SKM-1 treated with dmso at 0.1 percent for 144 hours (cell line): ENCODE measurements around the gene SLCO3A1.

ENCODE experiments used
- DNase-seq: peaks from one replicate; lab custom pipeline; 2025; ENCODE audit not compliant: unreplicated experiment; lab: John Stamatoyannopoulos, UW

SLCO3A1 gene

DNA sequence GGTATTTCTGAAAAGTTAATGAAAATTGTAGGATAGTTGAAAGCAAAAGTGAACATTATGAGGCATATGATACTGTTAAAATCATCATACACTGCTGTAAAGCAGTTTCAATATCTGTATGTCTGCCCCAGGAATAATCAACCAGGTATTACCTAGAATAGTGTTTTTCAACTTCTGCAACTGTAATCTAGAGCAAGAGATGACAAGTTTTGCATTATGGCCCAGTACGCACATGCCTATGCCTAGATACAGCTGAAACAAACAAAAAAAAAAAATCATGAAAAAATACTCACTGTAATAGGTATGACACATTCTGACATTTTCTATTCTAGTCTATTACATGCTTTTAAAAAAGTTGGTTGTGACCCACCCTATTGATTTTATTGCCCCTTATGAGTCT is 299.5 kb downstream of the SLCO3A1 start:
- DNase-seq: no peak

DNA sequence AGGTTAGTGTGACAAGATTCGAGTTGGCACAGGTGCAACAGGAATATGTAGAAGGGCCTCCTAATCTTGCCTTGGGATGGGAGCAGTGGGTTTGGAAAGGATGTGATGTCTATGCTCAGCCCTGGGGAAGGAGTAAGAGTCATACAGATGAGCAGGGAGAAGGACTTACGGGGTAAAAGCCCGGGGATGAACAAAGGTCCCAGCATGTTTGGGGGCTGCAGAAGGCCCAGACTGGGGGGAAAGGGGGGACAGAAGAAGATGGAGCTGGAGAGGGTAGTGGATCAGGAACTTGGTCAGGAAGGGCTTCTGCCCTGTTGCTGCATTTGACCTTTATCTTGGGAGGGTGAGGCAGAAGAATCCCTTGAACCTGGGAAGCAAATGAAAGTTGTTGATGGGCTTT is 300.1 kb downstream of the SLCO3A1 start:
- DNase-seq: no peak

DNA sequence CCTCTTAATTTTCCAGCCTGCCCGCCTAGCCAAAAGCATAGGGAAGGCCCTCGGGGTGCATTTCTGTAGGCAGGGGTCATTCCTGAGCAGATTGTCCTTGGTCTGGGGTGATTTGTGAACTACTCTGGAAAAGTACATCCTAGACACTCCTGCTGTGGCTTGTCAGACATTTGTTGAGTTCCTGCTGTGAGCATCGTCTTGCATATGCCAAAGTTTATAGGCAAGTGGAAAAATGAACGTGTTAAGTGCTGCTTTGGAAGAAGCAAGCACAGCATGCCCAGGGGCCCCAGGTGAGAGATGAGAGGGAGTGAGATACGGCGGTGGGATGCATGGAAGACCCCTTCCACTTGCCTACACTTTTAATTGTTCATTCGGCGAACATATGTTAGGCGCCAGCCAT is 302.4 kb downstream of the SLCO3A1 start:
- no peak for DNase-seq

DNA sequence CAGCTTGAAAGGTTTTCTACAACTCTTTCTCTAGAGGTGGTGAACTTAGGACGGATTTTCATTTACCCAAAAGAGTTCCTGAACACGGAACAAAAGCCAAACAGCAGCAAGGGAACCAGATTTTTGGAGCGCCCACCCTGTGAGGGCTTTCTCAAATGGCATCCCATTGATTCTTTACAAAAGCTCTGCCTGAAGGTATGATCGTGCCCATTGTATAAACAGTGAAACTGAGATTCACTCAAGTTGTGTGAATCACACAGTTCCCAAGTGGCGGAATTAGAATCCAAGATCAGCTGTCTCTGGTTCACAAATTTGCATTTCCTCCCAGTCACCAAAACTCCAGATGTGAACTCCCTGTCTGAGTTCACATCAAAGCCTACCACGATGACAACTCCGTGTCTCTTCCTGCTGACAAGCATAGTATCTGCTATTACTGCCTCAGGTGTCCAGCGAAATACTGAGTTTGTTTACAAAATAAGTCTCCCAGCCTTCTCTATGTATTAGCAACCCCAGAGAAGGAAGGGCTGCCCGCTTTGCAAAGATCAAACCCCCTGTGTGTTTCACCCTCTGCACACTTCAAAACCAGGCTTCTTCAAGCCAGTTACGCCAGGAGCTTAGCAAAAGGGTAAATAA is 304.3 kb downstream of the SLCO3A1 start:
- DNase-seq: no peak

DNA sequence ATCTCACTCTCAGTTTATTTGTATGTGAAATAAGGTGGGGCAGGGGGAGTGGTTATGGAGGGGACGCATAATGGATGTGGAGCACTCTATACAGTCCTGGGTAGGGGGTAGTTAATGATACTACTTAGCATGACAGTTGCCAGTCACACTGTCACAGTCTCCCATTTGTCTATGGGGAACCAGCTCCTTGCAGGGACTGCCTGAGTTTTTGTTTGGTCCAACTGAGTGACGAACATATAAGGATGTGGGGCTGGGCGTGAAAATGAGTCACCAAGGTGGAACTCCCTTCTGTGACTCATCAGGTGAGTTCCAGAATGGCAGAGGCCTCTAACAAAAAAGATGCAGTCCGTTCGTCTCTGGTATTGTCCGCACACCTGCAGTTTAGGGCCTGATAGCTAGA is 304.9 kb downstream of the SLCO3A1 start:
- no peak for DNase-seq

DNA sequence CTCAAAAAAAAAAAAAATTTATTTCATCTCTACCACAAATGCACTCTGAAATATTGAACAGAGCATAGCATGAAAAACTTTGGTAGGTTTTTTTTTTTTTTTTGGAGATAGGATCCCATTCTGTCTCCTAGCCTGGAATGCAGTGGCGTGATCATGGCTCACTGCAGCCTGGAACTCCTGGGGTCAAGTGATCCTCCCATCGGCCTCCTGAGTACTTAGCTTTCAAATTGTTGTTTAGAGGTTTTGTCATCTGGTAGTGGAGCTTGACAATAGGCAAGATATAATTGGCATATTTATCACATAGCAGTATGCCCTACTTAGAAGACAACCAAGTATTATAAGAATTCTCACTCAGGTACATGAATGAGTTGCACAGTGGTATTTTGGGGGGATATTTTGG is 306.0 kb downstream of the SLCO3A1 start:
- no peak for DNase-seq

DNA sequence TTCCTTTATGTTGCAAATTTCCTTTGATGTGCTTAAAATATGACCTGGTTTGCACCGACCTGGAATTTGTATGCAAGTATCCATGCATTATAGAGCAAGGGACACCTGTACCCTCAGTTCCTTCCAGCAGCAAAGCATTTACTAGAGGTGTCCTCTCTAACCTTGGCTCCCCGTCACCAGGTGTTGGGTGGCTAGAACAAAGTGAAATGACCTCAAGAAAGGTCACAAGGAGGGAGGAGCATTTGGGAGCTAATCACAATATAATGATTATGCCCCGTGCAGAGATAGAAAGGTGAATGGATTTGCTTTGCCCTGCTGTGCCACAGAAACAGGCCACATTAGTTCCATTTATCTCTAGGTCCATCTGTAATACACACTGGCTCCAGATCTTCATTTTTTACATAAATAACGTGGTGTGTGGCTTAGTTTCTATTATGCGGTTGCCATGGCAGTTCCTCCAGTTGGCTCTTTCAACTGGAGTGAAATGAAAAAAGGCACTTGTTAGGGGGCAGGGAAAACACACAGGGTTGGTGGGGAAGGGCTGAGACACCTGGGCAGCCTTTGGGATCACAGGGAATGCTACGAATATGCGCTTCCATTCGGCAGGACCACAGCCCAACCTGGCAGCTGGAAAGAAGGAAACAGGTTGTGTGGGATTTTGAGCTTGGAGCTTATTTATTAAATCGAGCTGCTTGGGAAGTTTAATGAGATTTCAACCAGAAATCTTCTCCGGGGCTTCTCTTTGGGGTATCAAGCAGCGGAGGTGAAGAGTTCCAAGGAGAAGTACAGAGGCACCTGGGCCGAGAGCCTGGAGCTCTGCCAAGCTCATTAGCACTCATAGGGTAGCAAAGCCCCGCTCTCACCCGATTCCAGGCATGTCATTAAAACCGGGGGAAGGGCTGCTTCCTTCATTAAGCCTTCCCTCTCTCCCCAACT is 306.7 kb downstream of the SLCO3A1 start:
- no peak for DNase-seq

DNA sequence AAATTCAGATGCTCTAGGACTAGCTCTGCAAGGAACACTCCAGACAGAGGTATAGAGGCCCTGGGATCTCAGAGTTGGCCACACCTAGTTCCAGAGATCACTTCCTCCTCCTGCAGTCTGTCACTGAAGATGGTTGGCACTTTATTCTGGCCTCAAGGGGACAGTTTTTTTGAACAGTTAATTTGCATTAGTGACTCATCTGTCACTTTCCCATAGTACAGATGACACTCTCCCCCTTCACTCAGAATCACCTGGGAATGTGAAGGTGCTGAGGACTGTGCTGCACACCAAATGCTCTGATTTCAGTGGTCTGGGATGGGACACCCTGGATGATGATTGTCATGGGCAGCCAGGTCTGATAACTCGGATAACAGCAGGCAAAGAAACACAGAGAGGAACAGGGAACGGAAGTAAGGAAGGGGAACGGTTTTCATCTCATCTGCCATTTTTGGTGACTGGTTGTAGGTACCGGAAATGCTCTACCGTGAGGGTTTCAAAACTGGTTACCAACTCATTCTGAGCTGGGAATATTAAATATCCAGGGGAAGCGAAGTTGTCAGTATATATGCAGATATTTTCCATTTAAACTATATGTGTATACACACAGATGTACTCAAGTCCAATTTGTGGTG is 307.6 kb downstream of the SLCO3A1 start:
- DNase-seq: no peak

DNA sequence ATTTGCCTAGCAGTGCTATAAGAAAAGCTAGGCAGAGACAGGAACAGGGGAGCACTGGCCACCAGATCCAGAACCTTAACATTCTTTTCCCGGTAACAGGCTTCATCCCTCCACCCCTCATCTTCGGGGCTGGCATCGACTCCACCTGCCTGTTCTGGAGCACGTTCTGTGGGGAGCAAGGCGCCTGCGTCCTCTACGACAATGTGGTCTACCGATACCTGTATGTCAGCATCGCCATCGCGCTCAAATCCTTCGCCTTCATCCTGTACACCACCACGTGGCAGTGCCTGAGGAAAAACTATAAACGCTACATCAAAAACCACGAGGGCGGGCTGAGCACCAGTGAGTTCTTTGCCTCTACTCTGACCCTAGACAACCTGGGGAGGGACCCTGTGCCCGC is 309.1 kb downstream of the SLCO3A1 start:
- DNase-seq: no peak

DNA sequence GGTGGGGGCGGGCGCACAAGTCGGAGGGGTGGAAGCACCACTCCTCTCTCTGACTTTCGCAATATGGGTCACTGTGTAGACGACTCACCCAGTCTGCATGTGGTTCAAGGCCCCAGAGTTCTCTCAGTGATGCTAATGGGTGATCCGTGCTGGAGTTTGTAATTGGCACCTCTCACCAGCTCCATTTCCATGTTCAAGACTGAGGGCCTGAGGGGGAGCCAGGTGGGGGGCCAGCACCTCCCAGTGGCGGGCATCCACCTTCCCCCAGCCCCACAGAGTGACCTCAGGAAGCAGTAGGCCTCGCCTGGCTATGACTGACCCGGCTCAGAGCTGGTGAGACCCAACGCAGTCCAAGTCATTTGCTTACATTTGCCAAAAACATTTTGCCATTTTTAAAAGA is 310.1 kb downstream of the SLCO3A1 start:
- no peak for DNase-seq

DNA sequence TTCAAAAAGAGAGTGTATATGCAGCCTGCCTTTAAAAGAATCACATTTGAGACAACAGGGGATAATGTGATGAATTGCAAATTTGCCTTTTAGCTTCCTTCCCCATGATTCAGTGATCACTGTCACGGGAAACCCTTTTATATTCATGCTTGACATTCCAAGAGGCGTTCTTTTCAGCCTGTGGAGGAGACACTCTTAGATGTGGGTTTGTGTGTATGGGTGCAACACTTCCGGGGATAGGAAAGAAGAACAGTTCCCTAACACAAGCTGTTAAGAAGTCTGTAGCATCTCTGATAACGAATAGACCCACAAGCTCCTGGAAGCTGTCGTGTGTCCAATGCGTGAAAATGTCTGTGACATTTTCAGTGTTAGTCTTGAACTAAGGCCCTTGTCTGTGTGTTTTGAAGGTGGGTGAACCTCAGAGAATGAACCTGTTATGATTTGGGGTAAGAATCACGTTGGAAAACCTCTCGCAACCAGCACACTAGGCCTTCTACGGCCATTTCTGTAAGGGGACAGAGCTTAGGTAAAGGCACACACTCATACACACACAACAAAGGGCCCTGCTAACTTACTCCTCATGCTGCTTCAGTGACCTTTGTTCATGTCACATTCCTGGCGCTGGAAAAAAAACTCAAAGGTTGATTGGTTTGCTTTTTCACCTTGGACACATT is 311.0 kb downstream of the SLCO3A1 start:
- no peak for DNase-seq

DNA sequence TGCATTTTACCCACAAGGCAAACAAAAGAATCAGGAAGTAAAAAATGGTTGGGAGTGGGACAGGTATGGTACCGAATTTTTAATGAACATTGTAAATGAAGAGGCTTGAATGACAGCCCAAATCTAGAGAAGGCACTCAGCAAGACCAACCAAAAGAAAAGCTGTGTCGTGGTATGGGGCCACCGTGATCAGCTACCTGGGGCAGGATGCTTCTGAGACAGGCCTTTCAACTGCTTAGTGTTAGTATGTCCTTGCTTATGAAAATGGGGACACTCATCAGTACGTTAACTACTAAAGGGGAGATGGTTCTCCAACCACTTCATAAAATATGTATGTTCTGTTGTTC is 311.5 kb downstream of the SLCO3A1 start:
- DNase-seq: no peak

DNA sequence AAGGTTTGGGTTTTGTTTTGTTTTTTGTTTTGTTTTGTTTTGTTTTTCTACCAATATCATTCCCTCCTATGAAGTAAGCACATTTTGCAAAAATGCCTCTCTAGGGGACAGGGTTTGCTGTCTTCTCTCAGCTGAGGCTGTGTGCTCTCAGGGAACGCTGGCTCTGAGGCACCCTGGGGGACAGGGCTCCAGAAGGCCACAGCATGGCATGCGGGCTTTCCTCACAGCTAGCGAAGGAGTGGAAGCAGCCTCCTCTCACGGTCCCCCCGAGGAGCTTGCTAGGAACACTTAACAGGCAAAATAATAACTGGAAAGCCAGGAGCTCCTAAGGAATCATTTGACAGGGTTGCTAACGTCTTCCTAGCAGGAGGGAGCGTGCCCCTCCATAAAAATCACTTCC is 312.5 kb downstream of the SLCO3A1 start:
- no peak for DNase-seq

DNA sequence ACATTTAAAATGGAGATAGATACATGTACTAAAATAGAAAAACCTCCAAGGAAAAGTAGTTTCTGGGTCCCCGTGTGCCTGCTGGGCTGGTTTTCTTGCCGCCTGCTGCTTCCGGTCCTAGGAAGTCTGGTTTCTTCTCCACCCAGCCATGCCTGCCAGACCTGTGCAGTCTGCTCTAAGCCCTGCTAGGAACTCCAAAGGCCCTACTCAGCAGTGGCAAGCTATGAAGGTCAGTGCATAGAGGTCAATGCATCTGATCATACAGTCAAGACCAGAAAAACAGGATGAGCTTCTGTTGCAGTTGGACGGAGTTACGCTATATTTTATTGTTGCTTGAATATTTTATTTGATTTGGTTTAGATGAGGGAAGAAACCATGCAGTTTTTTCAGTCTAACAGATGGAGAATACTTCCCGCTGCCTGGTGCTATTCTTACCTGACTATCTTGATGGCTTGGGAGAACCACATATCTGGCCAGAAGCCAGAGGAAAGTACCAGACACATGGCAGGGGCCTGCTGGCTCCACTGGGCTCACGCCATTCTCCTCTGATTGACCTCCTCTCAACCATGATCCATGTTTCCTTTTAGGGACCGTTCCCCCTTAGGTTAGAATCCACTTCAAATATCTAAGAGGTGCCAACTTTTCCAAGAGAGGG is 313.4 kb downstream of the SLCO3A1 start:
- no peak for DNase-seq

DNA sequence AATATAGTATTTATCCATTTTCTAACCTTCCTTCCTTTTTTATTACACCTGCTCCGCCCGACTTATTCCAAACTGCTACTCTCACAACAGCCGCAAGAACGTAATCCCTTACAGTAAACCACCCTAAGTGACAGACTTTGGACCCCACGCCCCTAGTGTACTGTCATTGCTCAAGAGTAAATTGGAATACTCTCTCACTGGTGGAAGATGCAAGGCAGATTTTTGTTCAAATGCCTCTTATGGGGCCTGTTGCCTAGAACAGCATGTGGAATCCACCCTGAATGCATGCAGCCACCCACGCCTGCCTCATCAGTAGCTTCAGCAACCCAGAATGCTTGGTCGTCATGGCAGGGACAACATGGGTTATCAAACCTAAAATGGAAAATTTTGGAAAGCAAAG is 313.9 kb downstream of the SLCO3A1 start:
- no peak for DNase-seq

DNA sequence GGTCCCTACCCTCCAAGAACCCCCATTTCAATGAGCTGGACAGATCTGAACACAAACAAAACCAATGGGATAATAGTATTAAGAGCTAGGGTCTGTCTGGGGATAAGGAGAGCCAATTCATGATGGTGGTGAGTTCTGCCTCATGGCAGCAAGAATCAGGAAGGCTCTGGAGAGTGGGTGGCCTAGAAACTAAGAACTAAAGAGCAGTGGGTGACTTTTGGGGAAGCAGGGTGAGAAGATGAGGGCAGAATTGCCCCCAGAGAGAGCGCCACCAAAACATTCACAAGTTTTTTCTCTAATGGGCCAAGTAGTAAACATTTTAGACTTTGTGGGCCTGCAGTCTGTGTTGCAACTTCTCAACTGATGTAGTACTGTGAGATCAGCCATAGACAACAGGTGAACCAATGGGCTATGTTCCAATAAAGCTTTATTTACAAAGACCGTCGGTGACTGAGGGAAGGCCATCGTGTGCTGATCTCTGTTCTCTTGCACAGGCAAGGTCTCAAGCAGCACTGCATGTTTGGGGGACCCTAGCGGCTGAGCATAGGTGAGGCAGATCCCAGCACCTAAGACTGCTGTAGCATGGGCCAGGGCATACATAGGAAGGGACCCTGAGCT is 314.7 kb downstream of the SLCO3A1 start:
- no peak for DNase-seq

DNA sequence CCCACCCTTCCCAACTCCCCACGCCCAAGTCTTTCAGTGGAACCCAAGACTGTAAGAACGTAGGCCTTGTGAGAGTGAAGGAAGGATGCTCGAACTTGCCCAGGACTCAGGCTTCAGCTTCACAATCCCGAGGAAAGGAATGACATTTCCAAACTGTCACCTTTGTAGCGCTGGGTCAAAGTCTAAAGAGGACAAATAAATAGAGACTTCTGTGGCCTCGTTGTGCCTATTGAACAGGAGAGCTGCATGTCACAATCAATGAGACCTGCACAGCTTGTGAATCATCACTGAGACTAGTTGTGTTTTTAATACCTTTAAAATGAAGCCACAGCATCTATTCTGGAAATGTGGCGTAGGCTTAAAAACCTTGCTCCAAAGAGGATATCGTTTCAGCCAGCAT is 317.4 kb downstream of the SLCO3A1 start:
- DNase-seq: no peak

DNA sequence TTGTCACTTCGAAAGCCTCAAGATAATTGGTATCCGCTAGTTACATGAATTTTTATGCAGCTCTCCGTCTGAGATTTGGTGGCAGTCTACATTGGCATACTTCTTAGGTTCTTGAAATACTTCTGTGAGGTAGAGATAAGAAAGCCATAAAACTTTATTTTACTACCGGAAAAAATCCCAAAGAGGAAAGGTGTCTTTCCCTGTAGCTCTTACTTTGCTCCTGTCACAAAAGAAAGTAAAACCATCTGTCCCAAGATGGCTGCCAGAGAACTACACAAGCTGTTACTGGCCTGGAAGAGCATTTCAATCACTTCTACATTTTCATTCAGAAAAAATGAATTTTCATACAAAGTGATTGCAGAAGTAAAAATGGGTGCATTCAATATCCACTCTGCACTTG is 325.4 kb downstream of the SLCO3A1 start:
- DNase-seq: no peak

DNA sequence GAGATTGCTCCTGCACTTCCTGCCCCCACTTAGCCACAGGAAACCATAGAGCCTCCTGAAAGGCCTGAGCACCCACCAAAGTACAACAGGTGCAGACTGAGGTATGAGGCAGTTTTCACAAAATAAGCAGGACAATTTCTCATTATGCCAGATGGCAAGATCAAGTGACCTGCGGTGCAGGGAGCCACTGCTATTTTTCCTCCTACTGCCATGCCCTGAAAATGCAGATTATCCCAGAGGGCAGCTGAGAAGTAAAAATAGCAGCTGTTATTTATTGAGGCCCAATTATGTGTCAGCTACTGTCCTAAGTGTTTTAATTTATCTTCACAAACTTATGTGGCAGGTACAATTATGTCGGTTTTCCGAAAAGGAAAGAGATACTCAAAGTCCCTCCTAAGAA is 330.6 kb downstream of the SLCO3A1 start:
- no peak for DNase-seq

DNA sequence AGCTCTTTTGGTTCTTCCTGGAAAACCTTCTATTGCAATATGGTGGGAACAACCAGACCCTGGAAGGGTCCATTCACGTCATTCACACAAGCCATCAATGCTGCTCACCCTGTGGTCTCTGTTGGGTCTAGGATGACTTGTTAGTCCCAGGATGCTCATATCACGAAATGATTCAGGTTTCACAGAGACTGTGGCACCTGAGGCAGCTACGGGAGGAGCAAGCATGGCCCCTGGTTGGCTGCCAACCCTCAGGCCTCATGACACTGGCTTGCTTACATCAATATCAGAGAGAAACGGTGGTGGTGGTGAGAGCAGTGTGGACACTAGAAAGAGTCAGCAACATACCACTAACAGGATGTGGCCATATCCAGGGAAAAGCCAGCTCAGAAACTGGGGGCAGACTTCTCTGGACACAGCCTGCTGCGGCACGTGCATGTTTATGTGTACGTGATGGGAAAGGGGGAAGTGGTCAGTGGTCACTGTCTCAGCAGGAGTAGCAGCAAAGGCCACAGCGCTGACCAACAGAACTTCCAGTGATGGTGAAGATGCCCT is 331.2 kb downstream of the SLCO3A1 start:
- DNase-seq: no peak
